Fibroblast of the aortic adventitia (primary cell): ENCODE data around the gene SHB. TPM values are rescaled to one million over a fixed set of nuclear protein-coding genes. Genes with fewer than 3 reads are reported as not detected.

Experiments used
- DNase-seq: peaks from one replicate; pipeline ENCODE4 v3.0.0-alpha.2; 2010; ENCODE audit warnings: low read depth
- H3K4me3 ChIP-seq: 2 replicates; pipeline ENCODE4 v1.5.1; 2011; ENCODE audit warnings: low read depth, mild to moderate bottlenecking, control low read depth, low read length, moderate library complexity
- total RNA-seq: library from RNA; depleted of rRNA; stranded (reverse); fragments of >200 nt; gene quantifications from 2 replicates; pipeline ENCODE4 v1.2.3, GENCODE V29; 2012; ENCODE audit warnings: low replicate concordance
- TF ChIP-seq, protein P1 (sequence below): IDR thresholded peaks from 2 replicates; pipeline ENCODE4 v1.5.1; 2011; ENCODE audit warnings: mild to moderate bottlenecking, low read length, control low read depth, inconsistent platforms; ENCODE audit not compliant: insufficient read depth

SHB gene
- total RNA-seq, 1 donor = 26.5 TPM

DNA sequence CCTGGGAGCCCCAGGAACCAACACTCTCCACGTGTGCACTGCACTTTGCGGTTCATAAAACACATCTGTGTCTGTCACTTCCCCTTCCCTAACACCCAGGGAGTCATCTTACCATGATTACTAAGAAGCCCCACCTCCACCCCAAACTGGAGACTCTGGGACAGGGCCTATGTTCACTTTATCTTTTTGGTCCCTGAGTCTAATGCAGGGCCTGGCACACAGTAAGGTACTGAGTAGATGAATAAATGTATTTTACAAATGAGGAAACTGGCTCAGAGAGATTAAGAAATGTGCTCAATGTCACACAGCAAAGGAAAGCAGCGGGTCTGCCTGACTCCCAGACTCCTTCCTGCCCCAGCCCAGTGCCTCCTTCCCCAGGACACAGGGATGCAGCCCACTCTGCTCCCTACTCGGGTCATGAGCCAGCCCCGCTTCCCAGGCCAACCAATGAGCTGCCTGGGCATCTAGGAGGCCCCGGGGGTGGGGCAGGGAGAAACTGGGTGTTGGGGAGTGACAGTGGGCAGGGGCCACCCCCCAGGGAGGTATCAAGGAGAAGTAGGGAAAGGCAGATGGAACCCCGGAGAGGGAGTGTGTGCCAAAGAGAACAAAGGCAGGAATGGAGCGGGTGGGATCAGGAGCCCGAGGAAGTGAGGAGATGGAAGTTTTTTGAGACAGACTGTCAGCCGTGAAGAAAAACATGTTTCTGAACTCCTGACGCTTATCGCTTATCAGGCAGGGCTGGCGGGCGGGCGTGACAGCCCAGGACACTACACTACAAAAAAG is 30.5 kb downstream of the SHB start:
- TF ChIP-seq, protein P1, sequence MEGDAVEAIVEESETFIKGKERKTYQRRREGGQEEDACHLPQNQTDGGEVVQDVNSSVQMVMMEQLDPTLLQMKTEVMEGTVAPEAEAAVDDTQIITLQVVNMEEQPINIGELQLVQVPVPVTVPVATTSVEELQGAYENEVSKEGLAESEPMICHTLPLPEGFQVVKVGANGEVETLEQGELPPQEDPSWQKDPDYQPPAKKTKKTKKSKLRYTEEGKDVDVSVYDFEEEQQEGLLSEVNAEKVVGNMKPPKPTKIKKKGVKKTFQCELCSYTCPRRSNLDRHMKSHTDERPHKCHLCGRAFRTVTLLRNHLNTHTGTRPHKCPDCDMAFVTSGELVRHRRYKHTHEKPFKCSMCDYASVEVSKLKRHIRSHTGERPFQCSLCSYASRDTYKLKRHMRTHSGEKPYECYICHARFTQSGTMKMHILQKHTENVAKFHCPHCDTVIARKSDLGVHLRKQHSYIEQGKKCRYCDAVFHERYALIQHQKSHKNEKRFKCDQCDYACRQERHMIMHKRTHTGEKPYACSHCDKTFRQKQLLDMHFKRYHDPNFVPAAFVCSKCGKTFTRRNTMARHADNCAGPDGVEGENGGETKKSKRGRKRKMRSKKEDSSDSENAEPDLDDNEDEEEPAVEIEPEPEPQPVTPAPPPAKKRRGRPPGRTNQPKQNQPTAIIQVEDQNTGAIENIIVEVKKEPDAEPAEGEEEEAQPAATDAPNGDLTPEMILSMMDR = no peak
- no peak for DNase-seq
- H3K4me3 ChIP-seq = no peak overlapping the region

DNA sequence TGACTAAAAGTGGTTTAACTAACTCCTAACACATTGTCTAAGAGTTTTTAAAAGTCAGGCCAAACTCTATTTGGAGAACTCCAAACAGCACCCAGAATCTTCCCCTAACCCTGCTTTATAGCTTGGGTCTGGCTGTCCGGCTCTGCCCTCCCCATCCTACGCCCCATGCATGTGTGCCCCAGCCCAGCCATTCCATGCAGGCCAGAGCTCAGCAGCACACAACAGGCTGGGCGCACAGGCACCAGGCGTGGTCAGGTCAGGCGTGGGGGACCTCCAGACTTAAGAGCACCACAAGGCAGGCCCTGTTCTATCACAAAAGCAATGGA is 31.1 kb downstream of the SHB start:
- TF ChIP-seq, protein P1 = no peak
- DNase-seq = no peak
- no peak overlapping the region for H3K4me3 ChIP-seq

DNA sequence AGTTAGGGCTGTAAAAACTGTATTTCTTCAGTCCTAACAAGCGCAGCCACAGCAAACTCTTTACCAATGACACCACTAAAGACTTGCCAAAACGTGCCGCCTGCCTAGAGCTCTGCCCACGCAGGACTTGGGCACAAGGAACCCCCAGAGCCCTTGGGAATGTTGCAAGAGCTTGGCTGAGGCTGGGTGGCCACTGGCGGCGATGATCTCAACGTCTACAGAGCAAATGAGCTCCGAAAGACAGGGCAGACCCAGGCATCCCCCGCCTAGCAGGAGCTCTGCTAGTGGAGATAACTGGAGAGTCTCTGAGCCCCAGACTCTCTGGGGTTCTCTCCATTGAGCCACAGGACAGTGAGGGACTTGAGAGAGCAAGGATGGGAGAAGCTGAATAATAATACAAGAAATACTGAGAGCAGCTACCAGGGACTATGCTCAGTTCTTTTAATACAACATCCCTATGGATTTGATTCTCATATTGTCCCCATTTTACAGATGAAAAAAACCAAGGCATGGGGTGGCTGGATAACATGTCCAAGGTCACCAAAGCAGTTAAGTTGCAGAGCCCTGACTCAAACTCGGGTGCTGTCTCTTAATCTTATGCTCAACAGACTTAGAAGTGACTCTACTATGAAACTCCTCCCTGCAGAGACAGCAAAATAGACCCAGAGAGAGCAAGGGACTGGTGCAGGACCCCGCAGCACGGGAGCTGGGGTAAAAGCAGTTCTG is 32.5 kb downstream of the SHB start:
- TF ChIP-seq, protein P1 = no peak
- no peak overlapping the region for H3K4me3 ChIP-seq
- peak; percentile 60 for DNase-seq

DNA sequence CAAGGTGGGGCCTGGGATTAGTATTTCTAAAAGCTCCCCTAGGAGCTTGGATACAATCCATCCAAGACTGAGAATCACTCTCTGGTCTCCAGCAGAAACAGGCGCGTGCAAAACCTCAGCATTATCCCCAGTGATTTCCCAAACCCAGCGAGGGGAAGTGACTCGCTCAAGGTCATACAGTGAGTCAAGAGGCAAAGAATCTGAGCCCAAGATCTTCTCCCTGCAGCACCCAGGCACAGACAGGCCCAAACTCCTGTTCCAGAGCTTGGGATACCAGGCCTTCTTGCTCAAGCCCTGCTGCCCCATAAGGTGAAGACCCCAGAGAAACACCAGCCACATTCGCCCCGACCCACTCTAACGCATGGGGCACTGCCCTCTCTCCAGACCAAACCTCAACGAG is 33.2 kb downstream of the SHB start:
- TF ChIP-seq, protein P1 = no peak
- H3K4me3 ChIP-seq = no peak overlapping the region
- DNase-seq = peak; percentile 79

DNA sequence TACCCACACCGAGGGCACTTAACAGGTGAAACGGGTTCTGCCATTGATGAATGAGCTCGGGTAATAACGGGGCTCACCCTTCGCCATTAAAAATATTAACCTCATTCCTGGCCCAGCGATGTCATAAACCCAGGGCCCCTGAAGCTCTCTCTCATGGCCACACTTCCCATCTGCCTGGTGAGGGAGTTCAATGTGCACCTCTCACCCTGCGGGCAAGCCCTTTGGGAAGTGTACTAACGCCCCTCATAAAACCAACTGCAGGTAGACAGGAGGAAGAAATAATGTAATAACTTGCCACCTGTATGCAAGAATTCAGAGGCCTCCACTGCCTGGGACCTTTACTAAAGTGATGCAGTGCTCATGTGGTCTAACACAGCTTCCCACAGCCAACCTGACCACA is 35.1 kb downstream of the SHB start:
- DNase-seq = no peak
- TF ChIP-seq, protein P1 = no peak
- no peak overlapping the region for H3K4me3 ChIP-seq

DNA sequence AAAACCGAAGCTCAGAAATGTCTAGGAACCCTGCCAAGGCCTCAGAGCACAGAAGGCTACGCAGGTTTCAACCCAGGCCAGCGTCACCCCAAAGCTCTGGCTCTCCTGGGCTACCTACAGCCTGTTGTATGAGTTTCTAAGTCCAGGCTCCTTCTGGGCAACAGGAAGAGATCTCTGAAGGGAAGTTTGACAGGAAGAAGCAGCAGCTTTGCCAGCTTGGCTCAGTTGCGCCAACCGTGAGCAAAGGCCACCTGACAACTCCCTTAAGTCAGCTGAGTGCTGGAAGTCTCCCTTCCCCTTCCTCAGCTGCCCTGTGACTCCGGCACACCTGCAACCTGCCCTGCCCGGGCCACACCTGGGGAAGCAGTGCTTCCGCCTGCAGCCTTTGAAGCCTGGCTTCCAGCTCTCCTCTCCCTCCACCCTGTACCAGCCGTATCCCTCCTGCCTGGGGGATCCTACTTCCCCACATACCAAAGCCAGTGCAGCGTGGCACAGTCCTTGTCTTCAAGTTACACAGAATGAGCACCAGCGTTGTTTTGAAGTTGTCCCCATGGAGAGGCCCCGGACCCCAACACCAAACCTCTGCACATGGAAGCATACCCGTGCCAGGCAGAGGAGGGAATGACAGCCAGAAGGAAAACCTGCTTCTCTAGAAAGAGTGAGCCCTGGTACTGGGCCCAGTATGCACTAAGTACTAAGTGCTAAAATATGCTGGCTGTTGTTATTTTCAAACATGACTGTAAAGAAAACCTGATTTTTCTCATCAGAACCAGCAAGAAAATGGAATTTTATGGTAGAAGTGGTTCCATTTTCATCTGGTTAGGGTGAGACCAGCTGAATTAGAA is 36.5 kb downstream of the SHB start:
- TF ChIP-seq, protein P1 = no peak
- H3K4me3 ChIP-seq = no peak overlapping the region
- DNase-seq = no peak
